Measurements from ENCODE around the gene CUL5. TPM values are rescaled to one million over a fixed set of nuclear protein-coding genes. Genes with fewer than 3 reads are reported as not detected.

Gene CUL5
- total RNA-seq (2021; fragmentation: NEBNext Ultra II Directional; extraction: Animal tissue kit (Norgen Biotek cat#: 25700)) (31.8 and 32.0 TPM in 2 replicates), polyA plus RNA-seq (2011; rRNA removed) (4.9 and 9.8 TPM in 2 replicates), polyA minus RNA-seq (2011; rRNA and poly(A)+ RNA removed) (18.0 and 18.6 TPM in 2 replicates)
- 8.3 TPM for polyA plus RNA-seq (2011; cell fraction: cytosol; rRNA removed)
- polyA plus RNA-seq (2011; cell fraction: nucleus; rRNA removed): 14.2 TPM
- polyA plus RNA-seq (2012, experiment 1 of 2): 9.8 to 15.7 TPM (median 13.0 TPM) in 4 replicates
- 0.68 TPM for polyA plus RNA-seq (2012, experiment 2 of 2)
- 13.4 TPM for polyA plus RNA-seq (2013, experiment 1 of 2)
- polyA plus RNA-seq (2013, experiment 2 of 2): 12.6 TPM
- 20.5 TPM for polyA minus RNA-seq (2011; cell fraction: cytosol; rRNA and poly(A)+ RNA removed)
- 60.6 TPM for polyA minus RNA-seq (2011; cell fraction: nucleus; rRNA and poly(A)+ RNA removed)
- long read RNA-seq, experiment 1, full-length matches to known transcripts: 4 of 23 reads
- long read RNA-seq, experiment 1, partial matches to known transcripts: 7 of 23 reads
- long read RNA-seq, experiment 1, other reads (novel, unspliced or antisense): 12 of 23 reads
- long read RNA-seq, experiment 2, partial matches to known transcripts: 0 of 1 reads
- long read RNA-seq, experiment 2, other reads (novel, unspliced or antisense): 1 of 1 reads

DNA sequence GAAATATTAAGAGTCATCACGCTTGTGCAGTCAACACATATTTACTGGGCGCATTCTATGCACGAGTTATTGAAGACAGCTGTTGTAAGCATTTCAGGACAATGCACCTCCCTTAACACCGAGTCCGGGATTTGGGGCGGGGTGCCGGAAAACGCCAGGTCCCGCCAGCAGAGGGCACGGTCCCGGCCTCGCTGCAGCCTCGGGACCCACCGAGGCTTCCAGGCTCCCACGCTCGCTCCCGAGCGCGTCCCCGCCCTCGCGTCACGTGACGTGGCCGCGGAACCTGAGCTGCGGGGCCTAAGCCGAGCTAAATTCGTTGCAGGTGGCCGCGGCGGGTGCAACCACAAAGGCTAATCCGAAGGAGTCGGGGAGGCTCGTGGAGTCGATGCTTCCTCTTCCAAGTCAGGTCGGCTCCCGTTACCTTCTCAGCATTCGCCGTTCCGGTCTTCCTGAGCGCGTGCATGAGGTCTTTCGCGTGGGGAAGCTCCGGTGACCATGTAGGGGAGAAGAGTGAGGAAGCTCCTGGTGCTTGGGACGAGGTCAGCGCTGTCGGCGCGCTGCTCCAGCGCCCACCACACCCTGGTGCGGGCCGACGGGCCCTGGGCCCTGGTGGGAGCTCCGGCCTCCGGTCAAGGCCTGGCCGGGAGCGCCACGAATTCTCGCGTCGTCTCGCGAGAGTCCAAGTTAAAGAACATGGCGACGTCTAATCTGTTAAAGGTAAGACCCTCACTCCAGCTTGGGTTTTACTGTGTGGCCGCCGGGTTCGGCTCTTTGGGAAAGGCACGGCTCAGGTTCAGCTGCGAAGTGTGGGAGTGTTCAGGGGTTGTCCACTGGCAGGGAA, at the start of gene CUL5:
Gene CUL5 (plus strand): TSS at position 243 of the 841 bp plus-strand sequence. CDS start 451 bp downstream, at position 694.
- no peaks in the 10 kb centered on the region for H3K9me3 ChIP-seq (ENCODE audit: insufficient read depth in 2 of 2, low read depth in 1 of 2, low read length in 1 of 2)
- peak within 1 kb of the TSS; percentile 86 to 99 (median 97) for H3K9ac ChIP-seq (replicated peaks in 1 of 4; ENCODE audit: extremely low read depth in 1 of 4, low read depth in 3 of 4, low read length in 3 of 4)
- H3K79me1 ChIP-seq (ENCODE audit: low read depth, low read length): peaks cover 4% of the 10 kb centered on the region
- no peaks in the 10 kb centered on the region for H3K36me3 ChIP-seq (ENCODE audit: control insufficient read depth in 2 of 4, insufficient read depth in 4 of 4, low read length in 3 of 4)
- H3K27me3 ChIP-seq (replicated peaks in 1 of 4; ENCODE audit: control insufficient read depth in 3 of 4, extremely low read depth in 1 of 4, insufficient read depth in 3 of 4, low read length in 3 of 4): no peaks in the 10 kb centered on the region
- H2BK15ac ChIP-seq (ENCODE audit: low read length): peak within 1 kb of the TSS; percentile 24; the same call in 1 of the 2 replicates
- FAIRE-seq (peak; percentile 13), DNase-seq (ENCODE audit: low read depth in 1 of 2, low spot score in 2 of 2) (peak; percentile 62 to 96)
- POLR2A ChIA-PET (ENCODE audit: partially characterized antibody): interaction anchor here (0.8 to 2.3 kb wide), 25 partner anchors 9 to 214 kb away, joined by 3 to 22 read pairs (median 4); partner anchors contain the start of genes ACAT1, ATM and NPAT
- no peak within 1 kb of the TSS for H3K23ac ChIP-seq (ENCODE audit: insufficient read length)
- 1% methylated on average over 69 of the region's 72 CpGs; no CpG with 5 or more reads in 1 of the 2 experiments for WGBS, 2 experiments (ENCODE audit: extremely low coverage in 1 of 2, insufficient coverage in 1 of 2, insufficient read length in 1 of 2, insufficient replicate concordance in 2 of 2, low coverage in 1 of 2, low lambda C conversion rate in 2 of 2, missing lambda C conversion rate in 1 of 2)
- peaks cover 0 to 4% (median 3%) of the 10 kb centered on the region in 4 experiments; a peak in 4 of 7 replicates for H3K4me1 ChIP-seq (replicated peaks in 1 of 4; ENCODE audit: control insufficient read depth in 3 of 4, insufficient read depth in 4 of 4, low read length in 3 of 4)
- H2BK12ac ChIP-seq (ENCODE audit: low read depth, low read length): peak within 1 kb of the TSS; percentile 62; the same call in 1 of the 2 replicates
- H4K20me1 ChIP-seq (replicated peaks in 1 of 2; ENCODE audit: control insufficient read depth in 1 of 2, insufficient read depth in 2 of 2, low read length in 2 of 2): peaks cover 0 to 1% of the 10 kb centered on the region in 2 experiments
- no peak within 1 kb of the TSS for H3K14ac ChIP-seq (ENCODE audit: insufficient read length)
- peak within 1 kb of the TSS; percentile 99 for H4K8ac ChIP-seq (ENCODE audit: extremely low read depth, insufficient read depth, low read length)
- H2AK5ac ChIP-seq (ENCODE audit: low read depth, low read length): no peak within 1 kb of the TSS; the same call in 1 of the 2 replicates
- peak within 1 kb of the TSS; percentile 80 for H3K56ac ChIP-seq (replicated peaks; ENCODE audit: insufficient read length, low read depth, low read length)
- peak within 1 kb of the TSS; percentile 76 to 95 for H3K4me2 ChIP-seq (ENCODE audit: insufficient read depth in 1 of 2, low read depth in 2 of 2, low read length in 2 of 2)
- peak within 1 kb of the TSS; percentile 92 for H3K27ac ChIP-seq (ENCODE audit: low read depth, low read length)
- H3K4ac ChIP-seq (replicated peaks; ENCODE audit: insufficient read length, low read depth, low read length): peak within 1 kb of the TSS; percentile 92
- peak within 1 kb of the TSS; percentile 90 for H4K5ac ChIP-seq (ENCODE audit: insufficient read length, low read depth, low read length)
- H3K18ac ChIP-seq (ENCODE audit: extremely low read depth, low read length): peak within 1 kb of the TSS; percentile 95
- peak within 1 kb of the TSS; percentile 25 for H2BK120ac ChIP-seq (replicated peaks; ENCODE audit: low read depth, low read length)
- peak within 1 kb of the TSS; percentile 91 for H2AFZ ChIP-seq (ENCODE audit: low read length)
- CTCF ChIA-PET (ENCODE audit: partially characterized antibody): interaction anchor here (0.6 to 4.7 kb wide), 30 partner anchors 10 to 168 kb away, joined by 3 to 57 read pairs (median 4); no protein-coding TSS in a partner anchor
- peak within 1 kb of the TSS; percentile 79 to 100 (median 95) for H3K4me3 ChIP-seq (ENCODE audit: extremely low read depth in 1 of 4, insufficient read depth in 2 of 4, low read depth in 3 of 4, low read length in 4 of 4)
- no peak within 1 kb of the TSS for H2BK20ac ChIP-seq (ENCODE audit: low read length)
- H2BK5ac ChIP-seq (ENCODE audit: low read depth, low read length): peak within 1 kb of the TSS; percentile 96
- H4K91ac ChIP-seq (replicated peaks; ENCODE audit: insufficient read length, low read length): peak within 1 kb of the TSS; percentile 77
- H3K79me2 ChIP-seq (ENCODE audit: control insufficient read depth in 1 of 2, insufficient read depth in 2 of 2, low read length in 2 of 2): peaks cover 12 to 46% of the 10 kb centered on the region in 2 experiments
- peaks cover 5% of the 10 kb centered on the region; the same call in 1 of the 2 replicates for H3K23me2 ChIP-seq (ENCODE audit: low read depth, low read length)
- TF ChIP-seq EP300 (IDR thresholded peaks at IDR 0.05; ENCODE audit: borderline replicate concordance in 1 of 2, low read depth in 2 of 2, low read length in 2 of 2) (no peak), POU5F1 (IDR thresholded peaks at IDR 0.05; ENCODE audit: low read depth, low read length) (no peak), CREB1 (IDR thresholded peaks at IDR 0.05) (peak; percentile 71; the same call in 1 of the 2 replicates), EGR1 (IDR thresholded peaks at IDR 0.05; ENCODE audit: borderline replicate concordance, low read depth, low read length) (peak; percentile 38; the same call in 1 of the 2 replicates), SIN3A (conservative IDR thresholded peaks at IDR 0.05 in 1 of 2, IDR thresholded peaks at IDR 0.05 in 1 of 2; ENCODE audit: low read depth in 1 of 2, low read length in 2 of 2) (peak in 1 of 2 experiments; percentile 63; a peak in 1 of 4 replicates), SP2 (IDR thresholded peaks at IDR 0.05; ENCODE audit: low read length) (no peak), BACH1 (IDR thresholded peaks at IDR 0.05; ENCODE audit: low read length) (peak; percentile 89), RBBP5 (IDR thresholded peaks at IDR 0.05; ENCODE audit: borderline replicate concordance, low read depth, low read length) (peak; percentile 99)
